PC-3 (cell line): ENCODE measurements around the gene UVSSA. TPM values are rescaled to one million over a fixed set of nuclear protein-coding genes. Genes with fewer than 3 reads are reported as not detected.
"Not testable (repeated sequence)": the region's sequence is repeated elsewhere in the genome, so short reads cannot be mapped to it uniquely, and the experiment has no call there.

Source experiments
- ATAC-seq: fragments of 200-7000 bp; cut with Tn5 transposase; 2 replicates; pipeline ENCODE4 v1.9.1; 2020; ENCODE audit warnings: mild to moderate bottlenecking, moderate library complexity
- BruUV-seq: library from RNA; stranded (reverse); fragments of 400-500 nt; replicated peaks from 2 replicates; lab custom pipeline; 2021; lab: Mats Ljungman, UMichigan
- CTCF ChIA-PET: fragments of 300-600 bp; sonication (Branson Sonifier 250); formaldehyde crosslinking; loops from one replicate; lab custom pipeline; 2022; ENCODE audit warnings: antibody characterized with exemption; lab: Charles Lee
- POLR2A ChIA-PET: fragments of 300-600 bp; sonication (Branson Sonifier 250); formaldehyde crosslinking; loops from one replicate; lab custom pipeline; 2022; ENCODE audit warnings: antibody characterized with exemption; ENCODE audit not compliant: unreplicated experiment; lab: Charles Lee
- DNase-seq: peaks from one replicate; pipeline ENCODE4 v3.0.0-alpha.2; 2015
- H2AFZ ChIP-seq: fragments of 300-600 bp; sonication (generic); 2 replicates; pipeline ENCODE4 v1.6.0; 2016; ENCODE audit warnings: antibody characterized with exemption, low read length
- H3F3A ChIP-seq: fragments of 300-600 bp; sonication (generic); one replicate; pipeline ENCODE4 v1.6.0; 2017; ENCODE audit warnings: antibody characterized with exemption, low read length, control low read depth, mild to moderate bottlenecking; ENCODE audit not compliant: unreplicated experiment
- H3K27ac ChIP-seq: fragments of 300-600 bp; sonication (generic); 2 replicates; pipeline ENCODE4 v1.5.1; 2016; ENCODE audit warnings: mild to moderate bottlenecking, low read length
- H3K27me3 ChIP-seq: fragments of 300-600 bp; sonication (generic); 2 replicates; pipeline ENCODE4 v1.6.1; 2016; ENCODE audit warnings: low read length, mixed read lengths
- H3K36me3 ChIP-seq: fragments of 300-600 bp; sonication (generic); 2 replicates; pipeline ENCODE4 v1.6.1; 2016; ENCODE audit warnings: low read depth, mixed run types, low read length, mixed read lengths
- H3K4me1 ChIP-seq: fragments of 300-600 bp; sonication (generic); 2 replicates; pipeline ENCODE4 v1.5.1; 2016; ENCODE audit warnings: low read length; ENCODE audit not compliant: insufficient read depth
- H3K4me2 ChIP-seq: fragments of 300-600 bp; sonication (generic); 2 replicates; pipeline ENCODE4 v1.6.0; 2016; ENCODE audit warnings: low read length
- H3K4me3 ChIP-seq: fragments of 300-600 bp; sonication (generic); 2 replicates; pipeline ENCODE4 v1.5.1; 2016; ENCODE audit warnings: mild to moderate bottlenecking, low read length, mixed read lengths
- H3K79me2 ChIP-seq: fragments of 300-600 bp; sonication (generic); 2 replicates; pipeline ENCODE4 v1.6.1; 2017; ENCODE audit warnings: low read length, mixed read lengths
- H3K9ac ChIP-seq: fragments of 300-600 bp; sonication (generic); 2 replicates; pipeline ENCODE4 v1.6.0; 2016; ENCODE audit warnings: mild to moderate bottlenecking, low read length
- H3K9me2 ChIP-seq: fragments of 300-600 bp; sonication (generic); replicated peaks from 2 replicates; pipeline ENCODE4 v1.6.1; 2016; ENCODE audit warnings: mixed run types, low read length, mixed read lengths
- H3K9me3 ChIP-seq: fragments of 300-600 bp; sonication (generic); 2 replicates; pipeline ENCODE4 v1.6.1; 2016; ENCODE audit warnings: low read length, mixed read lengths
- H4K20me1 ChIP-seq: fragments of 300-600 bp; sonication (generic); 2 replicates; pipeline ENCODE4 v1.6.1; 2016; ENCODE audit warnings: low read length, mixed read lengths
- CTCF ChIP-seq: fragments of 300-600 bp; sonication (generic); conservative IDR thresholded peaks from 2 replicates; pipeline ENCODE4 v1.5.1; 2017; ENCODE audit warnings: antibody characterized with exemption, low read depth, mild to moderate bottlenecking, low read length
- EZH2 ChIP-seq: fragments of 300-600 bp; sonication (generic); IDR thresholded peaks from one replicate; pipeline ENCODE4 v1.6.1; 2017; ENCODE audit warnings: antibody characterized with exemption, mild to moderate bottlenecking, low read length; ENCODE audit not compliant: unreplicated experiment
- EZH2phosphoT487 ChIP-seq: fragments of 300-600 bp; sonication (generic); IDR thresholded peaks from 2 replicates; pipeline ENCODE4 v1.6.1; 2018; ENCODE audit warnings: mild to moderate bottlenecking, antibody characterized with exemption, low read length, borderline replicate concordance
- intact Hi-C: fragments of 100-400 bp; cut with micrococcal nuclease; formaldehyde crosslinking; loops from 2 replicates; pipeline ENCODE4 v1.9.0; 2023
- total RNA-seq: library from RNA; depleted of rRNA; stranded (reverse); fragments of >200 nt; gene quantifications from 2 replicates; pipeline ENCODE4 v1.2.3, GENCODE V29; 2014

UVSSA gene
- total RNA-seq, 1 experiment from 2014 or later = 6.2 TPM

- no peak for TF ChIP-seq CTCF
- no peak for TF ChIP-seq EZH2phosphoT487
- no peak for TF ChIP-seq EZH2
- no TSS peak for BruUV-seq
- ATAC-seq (no peak), DNase-seq (no peak)
- H3K79me2 ChIP-seq = peaks cover 11% of the 10 kb centered on the region; the same call in 1 of the 2 replicates
- H3K9me3 ChIP-seq = no peaks in the 10 kb centered on the region
- H3F3A ChIP-seq = no peaks in the 10 kb centered on the region
- peaks cover 23% of the 10 kb centered on the region for H3K36me3 ChIP-seq
- no peak overlapping the region for H3K4me3 ChIP-seq
- intact Hi-C loops = no loop called here
- no peak overlapping the region for H3K27ac ChIP-seq
- no peak overlapping the region for H3K9ac ChIP-seq
- H3K27me3 ChIP-seq = no peaks in the 10 kb centered on the region
- no peaks in the 10 kb centered on the region for H3K9me2 ChIP-seq
- no peak overlapping the region for H2AFZ ChIP-seq
- peaks cover 21% of the 10 kb centered on the region for H3K4me1 ChIP-seq
- CTCF ChIA-PET = no interaction called here
- H4K20me1 ChIP-seq = no peaks in the 10 kb centered on the region
- H3K4me2 ChIP-seq = no peak overlapping the region
- POLR2A ChIA-PET = no interaction called here
Measured at GRCh38 chr4:1334579-1334895, 12.5 kb upstream of the UVSSA start.

GRCh38 chr4:1335193-1335883, 11.7 kb upstream of the UVSSA start:
- H3K4me2 ChIP-seq, H3K9ac ChIP-seq, CTCF ChIA-PET, BruUV-seq, H4K20me1 ChIP-seq, H3K27ac ChIP-seq, H3K4me3 ChIP-seq, ATAC-seq, intact Hi-C loops, H3K27me3 ChIP-seq, H3K9me3 ChIP-seq, POLR2A ChIA-PET, H3K79me2 ChIP-seq, H3K9me2 ChIP-seq, H3F3A ChIP-seq, H2AFZ ChIP-seq, DNase-seq: not testable (repeated sequence)
- Histone ChIP-seq H3K4me1 (peaks cover 21% of the 10 kb centered on the region), H3K36me3 (peaks cover 28% of the 10 kb centered on the region)

GRCh38 chr4:1336088-1336491, 10.9 kb upstream of the UVSSA start:
- peaks cover 28% of the 10 kb centered on the region for H3K36me3 ChIP-seq
- peaks cover under 1% of the 10 kb centered on the region; the same call in 1 of the 2 replicates for H3K79me2 ChIP-seq
- CTCF ChIA-PET = no interaction called here

More at GRCh38 chr4:1336088-1336491, 10.9 kb upstream of the UVSSA start:
- TF ChIP-seq CTCF (no peak), EZH2phosphoT487 (no peak), EZH2 (no peak)
- no peaks in the 10 kb centered on the region for H4K20me1 ChIP-seq
- H3F3A ChIP-seq = no peaks in the 10 kb centered on the region
- H3K9me3 ChIP-seq = no peaks in the 10 kb centered on the region
- no peak overlapping the region for H3K27ac ChIP-seq
- no peak overlapping the region for H3K4me3 ChIP-seq
- intact Hi-C loops = no loop called here
- no TSS peak for BruUV-seq
- no peak overlapping the region for H3K9ac ChIP-seq
- no peak overlapping the region for H2AFZ ChIP-seq
- DNase-seq = no peak
- POLR2A ChIA-PET = no interaction called here
- H3K9me2 ChIP-seq = no peaks in the 10 kb centered on the region
- no peak for ATAC-seq
- H3K4me2 ChIP-seq = no peak overlapping the region
- H3K27me3 ChIP-seq = no peaks in the 10 kb centered on the region
- H3K4me1 ChIP-seq = peaks cover 21% of the 10 kb centered on the region
